ENCODE data around the gene CHRNB4. TPM values are rescaled to one million over a fixed set of nuclear protein-coding genes. Genes with fewer than 3 reads are reported as not detected.

Gene CHRNB4
- total RNA-seq, 5 donors from 2014 or later (not counting 1 experiment from before 2014, with no cell fraction given): not detected

DNA sequence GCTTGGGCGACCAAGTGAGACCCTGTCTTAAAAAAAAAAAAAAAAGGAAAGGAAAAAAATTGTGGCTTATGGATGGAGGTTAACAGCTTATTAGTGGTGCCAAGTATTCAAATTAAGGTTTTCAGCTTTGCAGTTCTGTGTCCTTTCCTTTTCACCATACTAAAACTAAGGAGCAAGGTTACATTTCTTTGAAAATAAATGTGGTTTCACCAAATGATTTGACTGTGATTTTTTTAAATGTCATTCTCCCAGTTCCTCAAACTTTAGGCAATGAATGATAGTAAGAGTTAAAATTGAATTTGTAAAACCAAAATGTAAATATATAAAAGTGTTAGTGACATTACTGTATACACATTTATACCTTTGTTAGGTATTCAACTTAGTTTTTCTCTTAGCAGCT lies 66.1 kb downstream of the CHRNB4 start:
- Histone ChIP-seq H3K4me3 (ENCODE audit: control insufficient read depth in 1 of 2, extremely low read depth in 1 of 2, low read length in 1 of 2) (no peak overlapping the region), H3K27ac (ENCODE audit: low read length) (no peak overlapping the region), H3K27me3 (replicated peaks in 1 of 2; ENCODE audit: control insufficient read depth in 2 of 2, extremely low read depth in 1 of 2, insufficient read depth in 2 of 2, low read length in 1 of 2) (peaks cover 0 to 9% of the 10 kb centered on the region in 2 experiments), H3K9me3 (no peaks in the 10 kb centered on the region), H3K36me3 (ENCODE audit: control insufficient read depth in 2 of 2, extremely low read depth in 1 of 2, insufficient read depth in 1 of 2, low read length in 1 of 2) (no peaks in the 10 kb centered on the region), H3K4me1 (ENCODE audit: control insufficient read depth in 1 of 2, extremely low read depth in 1 of 2, insufficient read depth in 2 of 2, low read length in 2 of 2) (no peaks in the 10 kb centered on the region)
- ATAC-seq (replicated peaks in 1 of 4): no peak
- CTCF ChIA-PET: no interaction called here
- Mint-ChIP-seq H3K4me1 (no peaks in the 10 kb centered on the region), H3K27me3 (peaks cover 0 to 3% of the 10 kb centered on the region in 2 donors), H3K36me3 (no peaks in the 10 kb centered on the region), H3K4me3 (no peak overlapping the region), H3K9me3 (no peaks in the 10 kb centered on the region), H3K27ac (no peak overlapping the region)
- DNase-seq: no peak
- POLR2A ChIA-PET: interaction anchor here in 1 of 2 donors (0.6 kb wide), 1 partner anchor 44 kb away, joined by 3 read pairs; no protein-coding TSS in a partner anchor
- 83% methylated on average over 1 of the region's 1 CpG for WGBS (ENCODE audit: insufficient coverage)

Other genes with a start within 250 kb of the CHRNB4 start
- 10 to 100 TPM; 58.7 to 71.5 (median 65.1) TPM for gene IREB2, start 203.0 kb downstream of the CHRNB4 start, total RNA-seq
- 1 to 10 TPM; 1.7 to 4.6 (median 4.0) TPM for gene HYKK, start 133.6 kb downstream of the CHRNB4 start, total RNA-seq
- 10 to 100 TPM; 54.5 to 87.0 (median 80.7) TPM for gene PSMA4, start 100.8 kb downstream of the CHRNB4 start, total RNA-seq
- gene CHRNA5, start 75.7 kb downstream of the CHRNB4 start, total RNA-seq: 1 to 10 TPM in 1 of 5 donors, under 1 TPM in 4; 0.37 to 1.1 (median 0.57) TPM
- not detected for gene CHRNA3, start 20.2 kb downstream of the CHRNB4 start, total RNA-seq
- 1 to 10 TPM in 2 of 5 donors, under 1 TPM in 1, not detected in 2; 0.79 to 2.3 (median 1.0) TPM for gene ADAMTS7, start 170.3 kb upstream of the CHRNB4 start, total RNA-seq
- gene MORF4L1, start 231.7 kb upstream of the CHRNB4 start, total RNA-seq: 100 to 1,000 TPM; 208 to 388 (median 232) TPM